GM18951 (cell line): ENCODE data around the gene MYMX.
"Not testable (repeated sequence)": the region's sequence is repeated elsewhere in the genome, so short reads cannot be mapped to it uniquely, and the experiment has no call there.

Source experiments
- POLR2A ChIP-seq: IDR thresholded peaks from 4 replicates; pipeline ENCODE4 v1.6.1; 2011; ENCODE audit warnings: mild to moderate bottlenecking; ENCODE audit not compliant: insufficient read length, insufficient read depth; ENCODE audit errors: extremely low read depth
- in situ Hi-C: fragments of 300-500 bp; cut with MboI; formaldehyde crosslinking; loops from one replicate; pipeline ENCODE4 v1.12.0; 2022; ENCODE audit warnings: low sequenced_read_pairs, mixed read lengths, inconsistent platforms; ENCODE audit not compliant: unreplicated experiment

Gene MYMX

DNA sequence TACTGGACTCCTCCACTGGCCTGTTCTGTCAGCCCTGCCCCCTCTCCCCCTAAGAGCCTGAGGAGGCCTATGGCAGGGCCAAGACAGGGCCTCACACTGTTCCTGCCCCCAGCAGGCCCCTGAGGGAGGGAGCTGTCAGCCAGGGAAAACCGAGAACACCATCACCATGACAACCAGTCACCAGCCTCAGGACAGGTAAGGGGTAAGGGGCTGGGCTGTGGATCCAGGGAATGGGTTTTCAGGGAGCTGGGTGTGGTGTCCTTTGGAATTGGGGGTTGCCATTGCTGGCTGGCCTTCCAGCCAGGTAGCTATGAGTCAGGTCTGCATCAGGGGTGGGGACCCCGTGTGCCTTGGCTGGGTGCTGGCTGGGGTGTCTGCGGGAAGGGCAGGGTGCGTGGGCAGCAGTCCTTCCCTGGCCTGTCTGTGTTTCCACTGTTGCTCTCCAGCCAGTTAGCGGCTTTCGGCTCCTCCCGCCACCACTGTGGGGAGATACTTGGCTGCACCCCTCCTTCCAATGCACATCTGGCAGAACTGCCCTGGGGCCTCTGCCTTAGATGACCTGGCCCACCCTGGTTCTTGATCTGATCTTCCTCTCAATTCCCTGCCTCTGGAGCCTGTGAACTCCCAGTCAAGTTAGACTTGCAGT lies 10.5 kb downstream of the MYMX start:
- TF ChIP-seq POLR2A: no peak
- in situ Hi-C loops: no loop called here

DNA sequence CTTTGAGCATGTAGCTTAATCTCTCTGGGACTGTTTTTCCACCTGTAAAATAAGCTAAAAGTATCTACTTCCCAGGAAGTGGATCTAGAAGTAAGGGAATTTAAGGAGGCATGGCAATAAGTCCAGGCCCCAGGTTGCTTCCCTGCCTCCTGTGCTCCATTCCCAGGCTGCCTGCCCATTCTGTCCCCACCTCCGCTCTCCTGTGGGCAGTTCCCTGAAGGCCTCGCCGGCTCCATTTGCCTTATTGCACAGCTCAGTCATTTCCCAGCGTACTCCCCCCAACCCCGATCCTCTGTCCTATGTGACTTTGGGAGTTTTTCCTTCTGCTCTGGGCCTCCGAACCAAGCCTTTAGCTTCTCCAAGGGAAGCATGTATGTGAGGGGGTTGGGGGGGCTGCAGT lies 11.3 kb downstream of the MYMX start:
- in situ Hi-C loops: no loop called here
- no peak for TF ChIP-seq POLR2A

DNA sequence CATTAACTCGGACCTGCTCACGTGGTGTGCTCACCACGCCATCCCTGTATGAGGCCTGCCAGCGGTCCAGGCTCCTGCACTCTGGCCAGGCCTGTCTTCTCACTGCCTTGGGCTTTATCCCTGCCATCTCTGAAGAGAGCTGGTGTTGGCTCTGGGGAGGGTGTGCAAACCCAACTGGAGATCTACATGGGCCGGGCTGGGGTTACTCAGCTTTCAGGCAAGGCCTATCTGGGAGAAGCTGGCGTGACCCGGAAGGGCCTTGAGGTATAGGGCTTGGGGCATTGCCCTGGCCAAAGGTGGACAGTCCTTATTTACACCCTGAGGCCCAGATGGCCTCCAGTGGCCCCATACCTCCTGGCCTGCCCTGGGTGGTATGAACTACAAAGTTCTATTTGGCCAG lies 11.7 kb downstream of the MYMX start:
- no peak for TF ChIP-seq POLR2A
- in situ Hi-C loops: no loop called here

DNA sequence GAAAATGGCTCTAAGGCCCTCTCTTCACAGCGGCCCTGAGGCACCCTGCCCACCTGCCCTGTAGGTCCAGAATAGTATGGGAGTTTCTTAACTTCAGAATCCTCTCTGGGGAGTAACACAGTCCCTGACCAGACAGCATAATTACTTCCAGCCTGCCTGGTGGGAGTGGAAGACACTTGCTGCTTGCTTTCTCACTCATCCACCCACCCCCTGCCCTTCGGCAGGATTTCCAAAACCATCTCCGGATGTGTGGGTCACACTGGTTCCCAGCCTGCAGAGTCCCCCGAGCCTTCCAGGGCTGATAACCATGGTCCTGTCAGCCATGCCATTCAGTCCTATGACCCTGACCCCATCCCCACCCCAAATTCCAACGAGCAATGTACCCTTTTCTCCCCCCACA lies 12.1 kb downstream of the MYMX start:
- in situ Hi-C loops: no loop called here
- TF ChIP-seq POLR2A: no peak

DNA sequence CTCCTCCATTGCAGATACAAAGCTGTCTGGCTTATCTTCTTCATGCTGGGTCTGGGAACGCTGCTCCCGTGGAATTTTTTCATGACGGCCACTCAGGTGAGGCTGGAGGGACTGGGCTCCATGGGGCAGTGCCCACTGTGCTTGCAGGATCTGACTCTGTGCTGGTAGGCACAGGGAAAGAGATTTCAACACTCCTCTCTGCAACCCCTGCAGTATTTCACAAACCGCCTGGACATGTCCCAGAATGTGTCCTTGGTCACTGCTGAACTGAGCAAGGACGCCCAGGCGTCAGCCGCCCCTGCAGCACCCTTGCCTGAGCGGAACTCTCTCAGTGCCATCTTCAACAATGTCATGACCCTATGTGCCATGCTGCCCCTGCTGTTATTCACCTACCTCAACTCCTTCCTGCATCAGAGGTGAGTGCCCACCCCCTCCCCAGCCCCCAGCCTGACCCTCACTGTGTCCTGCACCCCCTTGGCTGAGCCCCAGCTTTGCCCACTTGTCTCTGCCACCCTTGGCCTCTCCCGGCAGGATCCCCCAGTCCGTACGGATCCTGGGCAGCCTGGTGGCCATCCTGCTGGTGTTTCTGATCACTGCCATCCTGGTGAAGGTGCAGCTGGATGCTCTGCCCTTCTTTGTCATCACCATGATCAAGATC lies 12.8 kb downstream of the MYMX start:
- in situ Hi-C loops: no loop called here
- TF ChIP-seq POLR2A: no peak

DNA sequence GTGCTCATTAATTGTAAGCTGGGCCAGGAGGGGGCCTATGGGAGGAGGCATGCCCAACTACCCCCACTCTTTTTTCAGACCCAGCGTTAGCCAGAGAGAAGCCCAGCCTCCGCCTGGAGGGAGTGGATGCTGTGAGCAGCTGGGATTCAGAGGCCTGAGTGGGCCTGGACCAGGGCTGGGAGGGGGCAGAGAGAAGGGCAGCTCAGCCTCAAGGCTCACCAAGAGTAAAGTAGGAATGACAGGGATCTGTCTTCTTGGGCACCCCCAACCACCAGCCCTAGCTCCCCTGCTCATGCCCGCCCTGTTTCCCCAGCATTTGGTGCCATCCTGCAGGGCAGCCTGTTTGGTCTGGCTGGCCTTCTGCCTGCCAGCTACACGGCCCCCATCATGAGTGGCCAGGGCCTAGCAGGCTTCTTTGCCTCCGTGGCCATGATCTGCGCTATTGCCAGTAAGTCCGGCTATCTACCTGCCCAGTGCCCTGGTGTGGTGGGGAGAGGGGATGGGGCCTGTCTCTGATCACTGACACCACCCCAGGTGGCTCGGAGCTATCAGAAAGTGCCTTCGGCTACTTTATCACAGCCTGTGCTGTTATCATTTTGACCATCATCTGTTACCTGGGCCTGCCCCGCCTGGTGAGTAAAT lies 13.4 kb downstream of the MYMX start:
- no peak for TF ChIP-seq POLR2A
- in situ Hi-C loops: no loop called here

DNA sequence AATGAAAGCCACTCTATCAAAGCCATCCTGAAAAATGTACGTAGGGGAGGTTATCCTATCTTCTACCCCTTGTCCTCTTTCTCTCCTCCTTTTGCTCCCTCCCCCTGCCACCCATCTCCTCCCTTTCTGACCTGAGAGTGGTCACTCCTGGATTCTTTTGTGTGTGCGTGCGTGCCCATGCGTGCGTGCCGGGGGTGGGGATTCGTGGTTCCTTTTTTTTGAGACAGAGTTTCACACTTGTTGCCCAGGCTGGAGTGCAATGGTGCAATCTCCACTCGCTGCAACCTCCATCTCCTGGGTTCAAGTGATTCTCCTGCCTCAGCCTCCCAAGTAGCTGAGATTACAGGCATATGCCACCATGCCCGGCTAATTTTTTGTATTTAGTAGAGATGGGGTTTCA lies 14.7 kb downstream of the MYMX start:
- in situ Hi-C loops: not testable (repeated sequence)

DNA sequence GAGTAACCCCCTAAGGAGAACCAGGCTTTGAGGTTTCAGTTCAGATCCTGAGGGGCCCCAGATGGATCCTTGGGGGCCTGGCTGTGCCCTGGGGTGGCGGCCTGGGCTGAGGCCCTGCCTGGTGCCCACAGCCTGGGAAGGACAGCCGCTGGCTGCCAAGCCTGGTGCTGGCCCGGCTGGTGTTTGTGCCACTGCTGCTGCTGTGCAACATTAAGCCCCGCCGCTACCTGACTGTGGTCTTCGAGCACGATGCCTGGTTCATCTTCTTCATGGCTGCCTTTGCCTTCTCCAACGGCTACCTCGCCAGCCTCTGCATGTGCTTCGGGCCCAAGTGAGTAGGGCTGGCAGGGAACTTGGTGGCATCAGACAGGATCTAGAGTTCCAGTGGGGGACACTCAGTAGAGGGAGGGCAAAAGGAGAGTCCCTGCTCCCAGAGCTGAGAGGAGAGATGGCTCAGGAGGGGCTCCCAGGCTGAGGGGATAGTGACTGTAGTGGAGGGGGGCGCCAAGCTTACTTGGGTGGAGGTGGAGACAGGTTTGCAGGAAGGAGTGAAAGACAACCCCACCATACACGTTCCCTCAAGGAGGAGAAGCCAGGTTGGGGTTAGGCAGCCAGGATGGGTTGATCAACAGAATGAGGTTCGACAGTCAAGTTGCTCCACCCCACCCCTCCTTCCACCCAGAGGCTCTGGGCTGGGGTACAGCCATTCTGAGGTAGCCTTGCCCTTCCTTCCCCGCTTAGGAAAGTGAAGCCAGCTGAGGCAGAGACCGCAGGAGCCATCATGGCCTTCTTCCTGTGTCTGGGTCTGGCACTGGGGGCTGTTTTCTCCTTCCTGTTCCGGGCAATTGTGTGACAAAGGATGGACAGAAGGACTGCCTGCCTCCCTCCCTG lies 16.2 kb downstream of the MYMX start:
- no peak for TF ChIP-seq POLR2A
- in situ Hi-C loops: no loop called here

DNA sequence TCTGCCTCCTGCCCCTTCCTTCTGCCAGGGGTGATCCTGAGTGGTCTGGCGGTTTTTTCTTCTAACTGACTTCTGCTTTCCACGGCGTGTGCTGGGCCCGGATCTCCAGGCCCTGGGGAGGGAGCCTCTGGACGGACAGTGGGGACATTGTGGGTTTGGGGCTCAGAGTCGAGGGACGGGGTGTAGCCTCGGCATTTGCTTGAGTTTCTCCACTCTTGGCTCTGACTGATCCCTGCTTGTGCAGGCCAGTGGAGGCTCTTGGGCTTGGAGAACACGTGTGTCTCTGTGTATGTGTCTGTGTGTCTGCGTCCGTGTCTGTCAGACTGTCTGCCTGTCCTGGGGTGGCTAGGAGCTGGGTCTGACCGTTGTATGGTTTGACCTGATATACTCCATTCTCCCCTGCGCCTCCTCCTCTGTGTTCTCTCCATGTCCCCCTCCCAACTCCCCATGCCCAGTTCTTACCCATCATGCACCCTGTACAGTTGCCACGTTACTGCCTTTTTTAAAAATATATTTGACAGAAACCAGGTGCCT lies 16.9 kb downstream of the MYMX start:
- in situ Hi-C loops: no loop called here
- TF ChIP-seq POLR2A: no peak

DNA sequence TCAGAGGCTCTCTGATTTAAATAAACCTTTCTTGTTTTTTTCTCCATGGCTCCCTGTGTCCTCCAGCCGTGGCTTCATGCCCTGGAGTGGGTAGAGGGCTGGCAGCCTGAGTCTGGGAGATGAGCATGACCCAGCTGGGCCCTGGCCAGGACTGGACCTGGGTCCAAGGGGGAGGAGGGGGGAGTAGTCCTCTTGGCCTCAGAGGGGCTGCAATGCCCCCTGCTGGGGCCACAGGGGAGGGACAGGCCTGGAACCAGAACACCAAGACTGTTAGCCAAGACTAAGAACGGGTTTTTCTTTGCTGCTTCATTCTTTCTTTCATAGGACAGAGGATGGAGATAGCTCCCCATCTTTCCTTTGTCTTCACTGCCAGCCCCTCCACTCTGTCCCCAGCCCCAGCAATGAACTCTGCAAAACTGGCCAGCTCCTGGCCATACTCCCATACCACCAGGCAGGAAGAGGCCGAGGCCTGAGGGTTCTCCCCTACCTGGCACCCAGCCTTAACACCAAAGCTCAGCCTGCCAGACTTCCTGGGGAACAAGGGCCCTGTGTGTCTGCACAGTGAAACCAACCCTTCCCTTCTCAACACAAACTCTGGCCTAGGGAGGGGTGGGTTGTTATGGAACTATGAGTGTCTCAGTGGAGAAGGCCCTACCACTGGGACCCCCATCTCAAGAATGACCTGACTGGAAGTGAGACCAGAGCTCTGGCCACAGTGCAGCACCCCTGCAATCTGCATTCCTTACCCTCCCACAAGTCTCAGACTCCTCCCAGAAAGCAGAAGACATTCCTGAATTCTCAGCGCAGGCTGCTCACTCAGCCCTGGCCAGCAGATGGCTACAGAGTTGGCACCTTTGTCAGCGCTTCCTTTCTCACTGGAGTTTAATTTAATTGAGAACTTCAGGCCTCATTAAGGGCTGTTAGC lies 17.6 kb downstream of the MYMX start:
- no peak for TF ChIP-seq POLR2A
- in situ Hi-C loops: loop anchor here (5.0 kb wide), 1 partner anchor 62 kb away; no protein-coding TSS in a partner anchor

DNA sequence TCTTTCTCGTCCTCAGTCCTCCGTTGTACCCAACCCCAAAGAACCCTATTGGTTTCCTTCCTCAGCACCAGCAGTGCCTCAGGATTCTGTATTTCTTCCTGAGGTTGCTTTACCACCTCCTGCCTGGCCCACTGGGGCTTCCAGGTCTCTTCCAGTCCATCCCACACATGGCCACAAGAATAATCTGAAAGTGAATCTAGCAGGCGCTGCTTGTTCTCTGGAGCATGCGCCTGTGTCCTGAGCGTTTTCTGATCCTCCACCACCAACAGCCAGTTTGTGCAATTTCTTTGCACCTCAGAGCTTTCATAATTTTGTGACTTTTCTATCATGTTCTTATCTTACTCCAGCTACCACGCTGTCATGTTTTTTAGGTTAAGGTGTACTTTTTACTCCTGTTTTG lies 18.5 kb downstream of the MYMX start:
- in situ Hi-C loops: loop anchor here (5.0 kb wide), 1 partner anchor 63 kb away; no protein-coding TSS in a partner anchor

More for the DNA sequence above, 18.5 kb downstream of the MYMX start:
- TF ChIP-seq POLR2A: no peak
